Breast epithelium (tissue), 3 donors: ENCODE data around the gene PRKCG.

Experiments
- CTCF ChIP-seq, 3 donors: fragments of 450-650 bp; IDR thresholded peaks; one replicate each; pipeline ENCODE4 v1.5.1; 2016 to 2017; ENCODE audit warnings: antibody characterized with exemption in 3 of 3, mild to moderate bottlenecking in 3 of 3, moderate library complexity in 3 of 3
- POLR2A ChIP-seq: fragments of 450-650 bp; IDR thresholded peaks from one replicate; pipeline ENCODE4 v1.6.1; 2016; ENCODE audit warnings: antibody characterized with exemption, mild to moderate bottlenecking, moderate library complexity
- POLR2AphosphoS5 ChIP-seq, 3 donors: sonication (generic); formaldehyde crosslinking; IDR thresholded peaks; one replicate each; pipeline ENCODE4 v1.6.1; 2017; ENCODE audit warnings: antibody characterized with exemption in 3 of 3

- no peak for TF ChIP-seq CTCF (IDR thresholded peaks at IDR 0.05)
- TF ChIP-seq POLR2AphosphoS5 (IDR thresholded peaks at IDR 0.05) = no peak
- TF ChIP-seq POLR2A = no peak
These were observed 6.2 kb upstream of the PRKCG start for GRCh38 chr19:53875602-53876325.
